ENCODE results near the gene C1QTNF8.

C1QTNF8 gene

GRCh38 chr16:1056196-1056595 is 39.8 kb downstream of the C1QTNF8 start:
- DNase-seq: no peak

DNA sequence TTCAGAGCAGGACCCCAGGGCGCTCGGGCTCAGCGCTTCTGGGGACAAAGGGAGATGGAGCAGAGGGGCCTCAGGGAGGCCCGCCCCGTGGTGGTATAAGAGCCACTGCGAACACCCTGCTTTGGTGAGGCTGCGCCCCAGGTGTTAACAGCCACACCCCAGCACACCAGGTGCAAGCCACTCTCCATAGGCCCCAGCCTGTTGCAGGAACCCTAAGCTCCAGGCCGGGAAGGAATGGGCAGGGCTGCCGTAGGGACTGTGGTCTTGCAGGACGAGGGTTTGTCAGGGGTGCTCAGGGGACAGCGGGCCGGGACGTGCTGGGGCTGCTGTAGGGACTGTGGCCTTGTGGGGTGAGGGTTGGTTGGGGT is 40.5 kb downstream of the C1QTNF8 start:
- no peak for DNase-seq

DNA sequence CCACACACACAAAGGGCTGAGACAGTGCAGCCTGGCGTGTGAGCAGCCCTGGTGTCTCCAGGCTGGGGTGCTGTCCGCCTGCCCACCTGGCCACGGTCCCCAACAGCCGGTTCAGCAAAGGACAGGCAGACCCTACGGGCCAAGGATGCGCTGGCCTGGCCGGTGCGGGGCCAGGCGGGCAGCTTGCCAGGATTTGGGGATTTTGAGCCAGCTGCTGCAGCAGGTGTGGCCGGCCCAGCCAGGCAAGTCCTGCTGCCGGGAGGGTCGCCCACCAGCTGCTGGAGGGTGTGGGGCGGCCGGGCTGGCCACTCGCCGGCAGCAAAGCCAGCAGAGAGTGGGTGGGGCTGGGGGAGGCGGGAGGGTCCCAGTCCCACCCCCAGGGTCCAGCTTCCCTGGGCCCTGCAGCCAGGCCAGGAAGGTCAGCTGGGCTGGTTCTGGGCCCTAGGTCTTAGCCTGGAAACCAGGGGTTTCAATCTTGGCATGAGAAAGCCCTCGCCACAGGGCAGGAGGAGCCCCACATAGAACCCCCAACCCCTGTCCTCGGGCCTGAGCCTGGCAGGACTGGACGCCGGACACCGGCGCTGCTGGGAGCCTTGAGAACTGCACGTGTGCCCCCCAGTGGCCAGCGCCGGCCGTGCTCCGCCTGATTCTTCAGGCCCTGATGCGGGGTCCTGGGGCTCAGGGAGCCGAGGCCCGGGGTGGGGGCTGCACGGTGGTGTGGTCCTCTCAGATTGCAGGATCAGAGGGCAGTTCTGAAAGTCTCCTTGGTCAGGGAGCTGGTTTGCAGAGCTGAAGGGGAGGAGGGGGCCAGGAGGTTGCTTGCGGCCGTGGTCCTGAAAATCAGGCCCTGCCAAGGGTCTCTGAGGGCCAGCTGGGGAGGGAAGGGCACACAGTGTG is 41.1 kb downstream of the C1QTNF8 start:
- no peak for DNase-seq

DNA sequence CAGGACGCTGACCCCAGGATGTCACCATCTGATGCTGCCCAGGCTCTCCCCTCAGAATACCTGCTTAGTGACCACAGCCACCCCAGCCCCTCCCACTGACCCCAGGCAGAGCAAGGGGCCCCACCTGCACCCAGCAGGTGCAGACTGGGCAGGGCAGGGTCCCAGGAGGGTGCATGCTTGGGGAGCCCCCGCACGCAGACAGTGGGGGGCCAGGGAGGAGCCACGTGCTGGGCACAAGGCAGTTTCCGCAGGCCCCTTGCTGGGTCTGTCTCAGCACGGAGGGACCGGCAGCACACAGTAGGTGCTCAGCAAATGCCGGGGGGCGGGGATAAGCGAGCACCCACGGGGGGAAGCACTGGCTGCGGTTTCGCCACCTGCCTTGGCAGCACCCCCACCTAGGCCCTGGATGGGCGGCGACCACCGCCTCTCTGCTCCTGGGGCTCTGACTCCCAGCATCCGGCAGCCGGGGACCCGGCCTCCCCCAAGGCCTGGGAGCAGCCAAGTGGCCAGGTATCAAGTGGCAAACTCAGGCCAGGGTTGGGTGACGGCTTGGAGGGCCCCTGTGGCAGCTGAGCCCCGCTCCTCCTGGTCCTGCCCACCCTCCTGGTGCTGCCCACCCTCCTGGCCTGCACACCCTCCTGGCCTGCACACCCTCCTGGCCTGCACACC is 42.2 kb downstream of the C1QTNF8 start:
- DNase-seq: no peak

DNA sequence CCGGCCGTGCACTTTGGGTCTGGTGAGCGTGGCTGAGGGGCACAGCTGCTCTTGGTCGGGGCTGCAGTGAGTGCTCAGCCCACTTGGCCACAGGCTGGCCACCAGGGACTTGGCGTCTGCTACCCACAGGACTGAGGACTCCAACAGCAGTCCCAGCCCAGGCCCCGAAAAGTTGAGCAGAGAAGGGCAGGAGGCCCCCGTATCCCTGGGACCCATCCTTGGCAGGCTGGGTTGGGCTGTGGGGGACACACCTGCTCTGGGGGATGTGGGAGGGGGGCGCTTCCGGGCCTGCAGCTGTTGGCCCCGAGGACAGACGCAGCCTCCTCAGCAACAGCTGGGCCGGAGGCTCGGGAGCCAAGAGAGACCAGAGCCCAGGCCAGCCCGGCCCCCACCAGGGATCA is 42.9 kb downstream of the C1QTNF8 start:
- no peak for DNase-seq

GRCh38 chr16:1052721-1053120 is 43.3 kb downstream of the C1QTNF8 start:
- no peak for DNase-seq

GRCh38 chr16:1051446-1051845 is 44.6 kb downstream of the C1QTNF8 start:
- no peak for DNase-seq

DNA sequence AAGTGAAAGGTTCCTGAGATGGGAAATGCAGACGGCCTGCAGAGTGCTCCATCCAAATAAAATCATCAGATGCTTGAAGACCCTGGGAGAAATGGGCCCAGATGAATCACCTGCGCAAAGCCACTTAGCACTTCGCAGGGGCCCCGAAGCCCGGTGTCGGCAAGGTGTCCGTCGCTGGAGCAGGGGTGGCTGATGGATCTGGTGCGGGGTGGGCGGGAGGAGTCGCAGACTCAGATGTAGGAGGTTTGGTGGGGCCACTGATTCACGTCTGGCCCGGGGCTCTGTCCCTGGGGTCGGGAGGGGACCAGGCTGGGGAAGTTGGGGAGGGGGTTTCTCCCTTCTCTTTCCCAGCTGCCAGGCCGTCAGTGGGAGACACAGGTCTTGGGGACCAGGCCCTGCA is 45.1 kb downstream of the C1QTNF8 start:
- no peak for DNase-seq

DNA sequence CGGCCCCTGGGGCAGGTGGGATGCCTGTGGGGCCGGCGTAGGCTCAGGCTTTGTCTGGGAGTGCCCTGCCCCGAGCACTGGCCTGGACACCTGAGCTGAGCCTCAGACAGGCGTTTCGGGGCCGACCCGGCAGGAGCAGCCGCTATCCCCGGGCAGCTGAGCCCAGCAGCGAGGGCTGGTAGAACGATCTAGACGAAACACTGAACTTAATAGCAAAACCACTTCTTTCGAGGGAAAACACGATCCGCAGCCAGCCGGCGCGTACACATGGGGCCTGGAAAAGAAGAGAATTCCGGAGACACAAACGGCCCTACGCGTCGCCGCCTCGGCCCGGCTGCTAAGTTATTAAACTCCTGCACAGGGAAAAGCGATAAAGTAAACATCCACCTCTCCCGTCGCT is 45.5 kb downstream of the C1QTNF8 start:
- DNase-seq: no peak

GRCh38 chr16:1049976-1050247 is 46.1 kb downstream of the C1QTNF8 start:
- DNase-seq: no peak

DNA sequence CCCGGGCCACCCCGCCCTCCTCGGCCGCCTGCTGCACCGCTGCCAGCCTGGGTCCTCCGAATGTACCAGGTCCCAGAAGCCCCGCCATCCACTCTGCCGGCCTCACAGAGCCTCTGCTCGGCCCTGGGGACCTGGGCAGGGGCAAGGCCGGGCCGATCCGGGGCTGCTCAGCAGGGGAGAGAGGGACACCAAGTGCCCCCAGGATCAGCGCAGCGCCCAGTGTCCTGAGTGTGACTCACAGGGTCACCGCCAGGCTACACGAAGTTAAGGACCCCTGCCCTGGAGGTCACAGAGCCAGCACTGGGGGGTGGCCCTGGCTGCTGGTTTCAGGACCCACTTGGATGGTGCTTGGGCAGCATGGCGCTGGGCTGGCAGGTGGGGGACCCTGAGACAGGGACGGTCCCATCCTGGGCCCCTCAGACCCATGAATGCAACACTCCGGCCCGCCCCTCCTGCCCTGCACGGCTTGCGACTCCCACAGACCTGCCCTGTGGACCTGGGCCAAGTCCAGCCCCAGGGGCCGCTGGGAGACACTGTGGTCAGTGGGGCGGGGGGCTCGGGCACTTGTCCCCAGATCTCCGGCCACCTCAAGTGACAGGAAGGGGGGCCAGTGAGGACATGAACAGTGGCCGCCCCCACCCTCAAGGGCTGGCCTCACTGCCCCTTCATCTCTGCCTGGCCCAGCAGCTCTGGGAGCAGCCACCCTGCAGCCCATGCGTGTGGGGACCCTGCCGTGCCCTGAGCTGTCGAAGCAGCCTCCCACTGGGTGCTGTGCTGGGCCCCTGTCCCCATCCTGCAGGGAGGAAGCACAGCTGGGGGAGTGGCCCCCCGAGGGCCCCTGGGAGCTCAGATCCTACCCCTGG is 46.7 kb downstream of the C1QTNF8 start:
- no peak for DNase-seq

- no peak for DNase-seq
These were observed 47.5 kb downstream of the C1QTNF8 start for GRCh38 chr16:1048442-1049112.

DNA sequence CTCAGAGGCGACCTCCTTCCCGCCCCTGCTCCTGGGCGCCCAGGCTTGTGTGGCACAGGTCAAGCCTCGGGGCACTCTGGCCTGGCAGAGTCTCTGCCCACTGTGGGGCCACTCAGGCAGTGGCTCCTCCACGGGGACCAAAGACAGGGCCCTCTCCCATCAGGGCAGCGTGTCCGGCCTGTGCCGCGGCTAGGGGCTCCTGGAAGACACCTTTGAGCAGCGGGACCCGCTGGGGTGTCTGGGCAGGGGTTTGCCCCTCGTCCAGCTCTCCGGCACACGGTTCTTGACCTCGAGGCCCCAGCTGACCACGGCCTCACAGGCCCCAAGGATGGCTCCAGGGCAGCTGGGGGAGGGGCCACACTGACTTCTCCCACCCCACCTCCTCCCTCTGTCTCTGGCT is 48.2 kb downstream of the C1QTNF8 start:
- no peak for DNase-seq

DNA sequence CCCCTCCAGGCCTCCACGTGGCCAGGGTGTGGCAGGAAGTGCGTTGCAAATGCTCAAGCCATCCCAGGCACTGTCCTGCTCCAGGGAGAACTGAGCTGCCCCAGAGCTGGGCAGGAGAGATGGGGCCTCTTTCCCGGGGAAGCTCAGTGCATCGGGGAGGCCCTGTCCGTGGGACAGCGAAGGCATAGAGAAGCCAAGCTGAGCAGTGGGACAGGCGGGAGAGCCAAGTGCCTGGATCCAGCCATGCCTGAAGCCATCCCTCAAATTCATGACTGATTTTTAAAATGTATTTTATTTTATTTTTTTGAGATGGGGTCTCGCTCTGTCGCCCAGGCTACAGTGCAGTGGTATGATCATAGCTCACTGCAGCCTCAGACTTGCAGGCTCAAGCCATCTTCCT is 48.9 kb downstream of the C1QTNF8 start:
- DNase-seq: no peak

GRCh38 chr16:1045993-1046911 is 49.8 kb downstream of the C1QTNF8 start:
- DNase-seq: no peak

DNA sequence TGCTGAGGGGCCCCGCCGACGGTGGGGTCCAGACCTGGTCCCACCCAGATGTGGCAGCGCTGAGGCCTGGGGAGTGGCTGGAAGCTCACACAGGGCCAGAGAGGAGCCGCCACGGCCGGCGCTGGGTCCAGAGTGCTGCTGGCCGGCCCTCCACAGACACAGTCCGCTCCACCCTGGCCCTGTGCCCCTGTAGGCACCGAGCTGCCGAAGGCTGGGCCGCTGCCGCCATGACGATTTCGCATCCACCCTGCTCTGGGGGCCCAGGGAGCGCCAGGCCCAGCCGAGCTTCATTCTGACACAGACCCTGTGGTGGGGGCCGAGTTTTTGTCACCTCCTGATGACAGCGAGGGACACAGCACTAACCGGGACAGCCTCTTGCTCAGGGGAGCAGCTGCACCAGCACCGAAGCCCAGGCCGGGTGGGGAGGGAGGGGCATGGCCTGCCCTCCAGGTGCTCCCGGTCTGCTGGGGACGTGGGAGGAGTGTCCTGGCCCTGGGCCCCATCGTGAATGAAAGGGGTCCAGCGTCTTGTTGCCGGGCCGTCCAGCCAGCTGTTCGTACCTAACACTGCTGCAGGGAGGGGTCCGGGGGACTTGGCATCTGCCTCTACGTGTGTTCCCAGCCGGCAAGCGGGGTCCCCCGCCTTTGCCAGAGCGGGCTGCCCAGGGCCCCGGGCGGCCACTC is 50.6 kb downstream of the C1QTNF8 start:
- DNase-seq: no peak

DNA sequence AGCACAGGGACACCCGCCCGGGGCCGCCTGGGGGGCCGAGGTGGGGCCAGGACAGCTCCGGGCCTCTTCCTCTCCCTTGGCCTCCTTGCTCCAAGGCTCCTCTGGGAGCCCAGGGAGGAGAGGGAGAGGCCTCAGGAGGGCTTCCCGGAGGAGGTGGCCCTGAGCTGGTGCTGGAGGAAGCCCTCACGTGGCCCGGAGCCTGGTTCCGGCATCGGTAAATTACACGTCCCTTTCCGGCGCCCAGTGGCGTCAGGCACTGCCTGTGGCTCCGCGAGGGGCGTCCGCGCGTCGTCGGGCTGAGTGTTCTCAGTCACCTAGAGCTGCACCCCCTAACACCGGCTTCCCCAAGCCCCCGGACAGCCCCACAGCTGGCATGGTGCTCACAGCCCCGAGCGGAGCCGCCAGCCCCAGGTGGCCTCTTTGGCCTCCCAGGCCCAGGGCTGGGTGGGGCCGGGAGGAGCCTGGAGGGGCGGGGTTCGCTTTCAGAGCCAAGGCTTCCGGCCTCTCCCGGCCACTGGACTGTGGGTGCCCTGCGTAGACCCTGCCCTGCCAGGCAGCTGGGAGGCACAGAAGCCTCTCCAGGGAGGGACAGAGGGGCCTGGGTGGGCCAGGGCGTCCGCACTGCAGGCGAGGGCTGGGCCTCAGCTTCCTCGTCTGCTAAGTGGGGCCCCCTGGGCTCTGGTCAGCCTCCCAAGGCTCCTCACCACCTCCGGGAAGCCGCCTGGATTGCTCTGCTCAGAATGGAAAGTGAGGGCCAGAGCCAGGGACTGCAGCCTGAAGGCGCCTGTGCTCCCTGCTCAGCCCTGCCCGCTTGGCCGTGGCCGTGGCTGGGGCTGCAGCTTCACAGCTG is 51.4 kb downstream of the C1QTNF8 start:
- DNase-seq: no peak

- DNase-seq: no peak
These were observed 52.1 kb downstream of the C1QTNF8 start for GRCh38 chr16:1043881-1044451.

DNA sequence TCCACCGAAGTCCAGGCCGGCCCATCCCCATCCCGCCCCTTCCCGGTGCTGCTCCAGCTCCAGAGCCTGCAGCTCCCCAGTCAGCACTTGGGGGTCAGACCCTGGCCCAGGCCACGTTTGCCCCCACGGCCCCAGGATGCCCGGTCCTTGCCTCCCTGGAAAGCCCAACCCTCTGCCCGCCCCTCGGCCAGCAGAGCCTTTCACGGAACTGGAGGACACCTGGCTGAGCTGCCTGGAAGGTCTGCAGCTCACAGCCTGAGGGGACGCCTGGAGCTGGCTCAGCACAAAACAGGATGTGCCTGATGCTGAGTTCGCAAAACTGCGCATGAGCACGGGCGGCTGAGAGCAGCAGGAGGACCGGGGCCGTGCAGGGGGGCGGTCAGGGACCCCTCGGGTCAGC is 53.2 kb downstream of the C1QTNF8 start:
- DNase-seq: no peak
